Caco-2 (cell line): Measurements from ENCODE around the gene SDF4. TPM values are rescaled to one million over a fixed set of nuclear protein-coding genes. Genes with fewer than 3 reads are reported as not detected.

Source experiments
- Bru-seq: library from RNA; stranded (reverse); fragments of 400-500 nt; gene quantifications from one replicate; lab custom pipeline; 2021; lab: Mats Ljungman, UMichigan
- BruChase-seq, 2 experiments: library from RNA; stranded (reverse); fragments of 400-500 nt; gene quantifications; one replicate each; lab custom pipeline; 2021; lab: Mats Ljungman, UMichigan
- BruUV-seq: library from RNA; stranded (reverse); fragments of 400-500 nt; replicated peaks from 2 replicates; lab custom pipeline; 2021; lab: Mats Ljungman, UMichigan
- CTCF ChIA-PET: fragments of 300-600 bp; sonication (Branson Sonifier 250); formaldehyde crosslinking; loops from one replicate; lab custom pipeline; 2022; ENCODE audit warnings: antibody characterized with exemption; lab: Charles Lee
- POLR2A ChIA-PET: fragments of 300-600 bp; sonication (Branson Sonifier 250); formaldehyde crosslinking; loops from one replicate; lab custom pipeline; 2022; ENCODE audit warnings: antibody characterized with exemption; lab: Charles Lee
- DNase-seq, 2 experiments: peaks; one replicate each; pipeline versions ENCODE4 v3.0.0 to v3.0.0-alpha.2; 2020 to 2022
- H3K27me3 ChIP-seq: replicated peaks from 2 replicates; pipeline ENCODE4 v1.6.0; 2011; ENCODE audit warnings: low read length; ENCODE audit not compliant: control insufficient read depth, insufficient read depth
- H3K36me3 ChIP-seq: 2 replicates; pipeline ENCODE4 v1.5.1; 2011; ENCODE audit warnings: low read length; ENCODE audit not compliant: control insufficient read depth, insufficient read depth
- H3K4me1 ChIP-seq: fragments of 250-450 bp; sonication (Bioruptor Pico); 2 replicates; pipeline ENCODE4 v1.5.1; 2020; ENCODE audit warnings: mild to moderate bottlenecking
- H3K4me3 ChIP-seq: 2 replicates; pipeline ENCODE4 v1.5.1; 2011; ENCODE audit warnings: low read depth, mild to moderate bottlenecking, control low read depth, low read length
- H3K9me3 ChIP-seq: fragments of 250-450 bp; sonication (Bioruptor Pico); 2 replicates; pipeline ENCODE4 v1.5.1; 2020; ENCODE audit warnings: mild to moderate bottlenecking, moderate library complexity
- H3K27ac Mint-ChIP-seq: one replicate; pipeline ENCODE4 v1.8.0; 2022; ENCODE audit warnings: mixed read lengths; ENCODE audit not compliant: unreplicated experiment
- H3K27me3 Mint-ChIP-seq: one replicate; pipeline ENCODE4 v1.8.0; 2022; ENCODE audit warnings: mixed read lengths; ENCODE audit not compliant: insufficient read depth, unreplicated experiment
- H3K36me3 Mint-ChIP-seq: one replicate; pipeline ENCODE4 v1.8.0; 2022; ENCODE audit warnings: mild to moderate bottlenecking, mixed read lengths; ENCODE audit not compliant: insufficient read depth, unreplicated experiment
- H3K4me1 Mint-ChIP-seq: one replicate; pipeline ENCODE4 v1.8.0; 2022; ENCODE audit warnings: low read depth, mixed read lengths; ENCODE audit not compliant: unreplicated experiment
- H3K4me3 Mint-ChIP-seq: one replicate; pipeline ENCODE4 v1.8.0; 2022; ENCODE audit warnings: mild to moderate bottlenecking, moderate library complexity, mixed read lengths; ENCODE audit not compliant: unreplicated experiment
- H3K9me3 Mint-ChIP-seq: one replicate; pipeline ENCODE4 v1.8.0; 2022; ENCODE audit warnings: mixed read lengths; ENCODE audit not compliant: unreplicated experiment
- intact Hi-C: fragments of 100-400 bp; cut with micrococcal nuclease; formaldehyde crosslinking; loops from one replicate; pipeline ENCODE4 v1.10.0; 2022; ENCODE audit not compliant: unreplicated experiment
- long read RNA-seq: library from polyadenylated mRNA; stranded (forward); transcript quantifications from one replicate; pipeline ENCODE4 v2.0.0, GENCODE V29; 2022
- total RNA-seq: library from RNA; stranded (reverse); gene quantifications from 2 replicates; pipeline ENCODE4 v1.2.3, GENCODE V29; 2022
- TF ChIP-seq, protein P1 (sequence below), 2 experiments: fragments of 200-600 bp in 1 of 2; IDR thresholded peaks; 1 replicate in 1 of 2; 2 replicates in 1 of 2; pipeline versions ENCODE4 v1.5.1 to v1.8.0; 2011 to 2022; ENCODE audit warnings: antibody characterized with exemption in 1 of 2, control low read depth in 1 of 2, inconsistent platforms in 1 of 2, low read depth in 1 of 2, low read length in 1 of 2, mild to moderate bottlenecking in 1 of 2, moderate library complexity in 1 of 2; ENCODE audit not compliant: insufficient read depth in 1 of 2, severe bottlenecking in 1 of 2, unreplicated experiment in 1 of 2

The SDF4 gene
- 138 and 140 TPM in 2 replicates for total RNA-seq
- percentile 62 among the genes with signal in this experiment for Bru-seq, nascent RNA
- percentile 69 among the genes with signal in this experiment for BruChase-seq, experiment 1, labeled RNA remaining after a 2-hour chase
- BruChase-seq, experiment 2, labeled RNA remaining after a 6-hour chase, result percentile 84 among the genes with signal in this experiment
- long read RNA-seq, transcript SDF4-202 (7 exons, 1,956 nt), result major isoform, 216 of 311 reads
- long read RNA-seq, partial matches to known transcripts, result 79 of 311 reads
- long read RNA-seq, other reads (novel, unspliced or antisense), result 8 of 311 reads

- peak within 1 kb of the TSS; percentile 70 for H3K4me3 ChIP-seq
- Mint-ChIP-seq H3K36me3 (peaks cover 37% of the 10 kb centered on the region), H3K27me3 (no peaks in the 10 kb centered on the region), H3K27ac (peak within 1 kb of the TSS; percentile 83), H3K4me1 (peaks cover 6% of the 10 kb centered on the region), H3K9me3 (no peaks in the 10 kb centered on the region), H3K4me3 (peak within 1 kb of the TSS; percentile 85)
- no peaks in the 10 kb centered on the region for H3K27me3 ChIP-seq
- ChIA-PET POLR2A (interaction anchor here (0.5 to 0.9 kb wide), 5 partner anchors 30 to 106 kb away, joined by 3 to 7 read pairs (median 6); partner anchors contain the start of gene UBE2J2), CTCF (interaction anchor here (0.6 to 1.2 kb wide), 5 partner anchors 67 to 274 kb away, joined by 3 to 8 read pairs (median 3); no protein-coding TSS in a partner anchor)
- H3K36me3 ChIP-seq, result peaks cover 2% of the 10 kb centered on the region; the same call in 1 of the 2 replicates
- DNase-seq, result peak; percentile 93 to 94
- intact Hi-C loops, result loop anchor here (2.0 kb wide), 2 partner anchors 69 to 109 kb away; no protein-coding TSS in a partner anchor
- TF ChIP-seq, protein P1, sequence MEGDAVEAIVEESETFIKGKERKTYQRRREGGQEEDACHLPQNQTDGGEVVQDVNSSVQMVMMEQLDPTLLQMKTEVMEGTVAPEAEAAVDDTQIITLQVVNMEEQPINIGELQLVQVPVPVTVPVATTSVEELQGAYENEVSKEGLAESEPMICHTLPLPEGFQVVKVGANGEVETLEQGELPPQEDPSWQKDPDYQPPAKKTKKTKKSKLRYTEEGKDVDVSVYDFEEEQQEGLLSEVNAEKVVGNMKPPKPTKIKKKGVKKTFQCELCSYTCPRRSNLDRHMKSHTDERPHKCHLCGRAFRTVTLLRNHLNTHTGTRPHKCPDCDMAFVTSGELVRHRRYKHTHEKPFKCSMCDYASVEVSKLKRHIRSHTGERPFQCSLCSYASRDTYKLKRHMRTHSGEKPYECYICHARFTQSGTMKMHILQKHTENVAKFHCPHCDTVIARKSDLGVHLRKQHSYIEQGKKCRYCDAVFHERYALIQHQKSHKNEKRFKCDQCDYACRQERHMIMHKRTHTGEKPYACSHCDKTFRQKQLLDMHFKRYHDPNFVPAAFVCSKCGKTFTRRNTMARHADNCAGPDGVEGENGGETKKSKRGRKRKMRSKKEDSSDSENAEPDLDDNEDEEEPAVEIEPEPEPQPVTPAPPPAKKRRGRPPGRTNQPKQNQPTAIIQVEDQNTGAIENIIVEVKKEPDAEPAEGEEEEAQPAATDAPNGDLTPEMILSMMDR (IDR thresholded peaks at IDR 0.05; ENCODE audit: insufficient read depth in 1 of 2, low read depth in 1 of 2, low read length in 1 of 2, severe bottlenecking in 1 of 2, unreplicated experiment in 1 of 2), result no peak
- H3K4me1 ChIP-seq, result peaks cover 9% of the 10 kb centered on the region
- BruUV-seq, result no TSS peak
- H3K9me3 ChIP-seq, result no peaks in the 10 kb centered on the region
These were observed at the start of gene SDF4 for GRCh38 chr1:1231400-1232207. SDF4 (minus strand) TSS chr1:1232001; CDS start chr1:1228772, 3,229 bp downstream.

DNA sequence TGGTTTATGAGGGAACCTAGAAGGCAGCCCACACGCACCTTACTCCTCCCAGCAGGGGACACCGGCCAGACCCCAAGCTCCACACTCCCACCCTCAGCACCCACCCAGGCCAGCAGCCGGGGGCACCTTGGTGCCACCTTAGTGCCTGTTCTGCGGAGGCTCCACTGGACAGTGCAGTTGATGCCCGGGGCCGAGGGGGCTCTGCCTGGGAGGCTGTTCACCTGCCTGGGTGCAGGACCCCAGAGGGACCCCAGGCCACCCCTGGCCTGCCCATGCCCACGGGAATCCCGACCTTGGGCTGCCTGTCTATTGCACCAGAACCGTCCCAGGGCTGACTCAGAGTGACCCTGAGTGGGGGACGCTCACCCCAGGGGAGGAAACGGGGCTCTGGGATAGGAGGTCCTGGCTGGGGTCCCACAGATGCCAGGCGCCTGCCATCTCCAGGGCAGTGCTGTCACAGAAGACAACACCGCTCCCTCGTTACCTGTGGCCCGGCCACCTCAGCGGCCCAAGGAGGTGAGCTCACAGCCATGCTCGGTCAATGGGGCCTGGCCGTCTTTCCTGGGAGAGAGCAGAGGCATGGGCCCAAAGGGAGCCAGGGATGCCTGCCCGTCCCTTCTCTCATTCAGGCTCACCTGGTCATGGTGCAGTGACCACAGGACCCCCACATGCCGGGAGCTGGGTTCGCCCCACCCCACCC, 49.1 kb upstream of the SDF4 start:
- no peak overlapping the region for H3K4me3 ChIP-seq
- Mint-ChIP-seq H3K36me3 (no peaks in the 10 kb centered on the region), H3K27ac (no peak overlapping the region), H3K4me1 (no peaks in the 10 kb centered on the region), H3K4me3 (no peak overlapping the region), H3K9me3 (no peaks in the 10 kb centered on the region), H3K27me3 (no peaks in the 10 kb centered on the region)
- H3K4me1 ChIP-seq, result no peaks in the 10 kb centered on the region
- H3K27me3 ChIP-seq, result no peaks in the 10 kb centered on the region
- H3K9me3 ChIP-seq, result no peaks in the 10 kb centered on the region
- BruUV-seq, result no TSS peak
- ChIA-PET POLR2A (no interaction called here), CTCF (no interaction called here)
- TF ChIP-seq, protein P1 (IDR thresholded peaks at IDR 0.05; ENCODE audit: insufficient read depth in 1 of 2, low read depth in 1 of 2, low read length in 1 of 2, severe bottlenecking in 1 of 2, unreplicated experiment in 1 of 2), result no peak
- intact Hi-C loops, result no loop called here
- no peak for DNase-seq
- no peaks in the 10 kb centered on the region for H3K36me3 ChIP-seq

DNA sequence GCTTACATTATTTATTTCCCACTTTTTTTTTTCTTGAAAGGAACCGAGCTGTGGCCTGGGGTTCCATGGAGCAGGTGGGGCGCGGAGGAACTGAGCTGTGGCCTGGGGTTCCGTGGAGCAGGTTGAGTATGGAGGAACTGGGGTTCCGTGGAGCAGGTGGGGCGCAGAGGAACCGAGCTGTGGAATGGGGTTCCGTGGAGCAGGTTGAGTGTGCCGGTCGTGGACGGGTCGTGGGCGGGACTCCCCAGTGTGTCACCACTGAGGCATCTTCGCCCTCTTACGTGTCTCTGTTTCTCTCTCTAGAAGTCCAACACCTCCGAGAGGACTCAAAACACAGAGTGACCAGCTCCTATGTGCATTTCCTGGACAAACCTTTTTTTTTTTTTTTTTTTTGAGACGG, 47.2 kb upstream of the SDF4 start:
- Mint-ChIP-seq H3K4me3 (no peak overlapping the region), H3K27ac (no peak overlapping the region), H3K36me3 (no peaks in the 10 kb centered on the region), H3K27me3 (no peaks in the 10 kb centered on the region), H3K9me3 (no peaks in the 10 kb centered on the region), H3K4me1 (no peaks in the 10 kb centered on the region)
- POLR2A ChIA-PET, result no interaction called here
- intact Hi-C loops, result no loop called here
- CTCF ChIA-PET, result interaction anchor here (0.6 kb wide), 1 partner anchor 15 kb away, joined by 3 read pairs; no protein-coding TSS in a partner anchor
- no peaks in the 10 kb centered on the region for H3K27me3 ChIP-seq
- no peak overlapping the region for H3K4me3 ChIP-seq
- H3K9me3 ChIP-seq, result no peaks in the 10 kb centered on the region
- 0 out of 2 replicates have a peak, but pooled peaks cover 6% of the 10 kb centered on the region for H3K4me1 ChIP-seq
- DNase-seq, result no peak
- TF ChIP-seq, protein P1 (IDR thresholded peaks at IDR 0.05; ENCODE audit: insufficient read depth in 1 of 2, low read depth in 1 of 2, low read length in 1 of 2, severe bottlenecking in 1 of 2, unreplicated experiment in 1 of 2), result no peak
- no peaks in the 10 kb centered on the region for H3K36me3 ChIP-seq
- BruUV-seq, result no TSS peak
